GM12891 (cell line): ENCODE data around the gene ZCWPW1.

Experiments
- PAX5 ChIP-seq: IDR thresholded peaks from 2 replicates; pipeline ENCODE4 v1.6.1; 2011; ENCODE audit warnings: low read length, moderate library complexity, mild to moderate bottlenecking; ENCODE audit not compliant: insufficient read depth, severe bottlenecking
- POLR2A ChIP-seq: IDR thresholded peaks from 2 replicates; pipeline ENCODE4 v1.6.1; 2011; ENCODE audit warnings: low read depth, low read length, control low read depth
- POLR2AphosphoS5 ChIP-seq: IDR thresholded peaks from 2 replicates; pipeline ENCODE4 v1.6.1; 2011; ENCODE audit warnings: low read depth, low read length, control low read depth

GRCh38 chr7:100402241-100402640 lies 26.3 kb downstream of the ZCWPW1 start:
- no peak for TF ChIP-seq POLR2AphosphoS5
- no peak for TF ChIP-seq POLR2A
- TF ChIP-seq PAX5, result no peak
